Ishikawa (cell line): Measurements from ENCODE around the gene ENOSF1.

Source experiments
- CEBPB ChIP-seq: IDR thresholded peaks from 2 replicates; pipeline ENCODE4 v1.6.1; 2012
- CREB1 ChIP-seq: IDR thresholded peaks from 2 replicates; pipeline ENCODE4 v1.6.1; 2012; ENCODE audit warnings: low read depth
- EGR1 ChIP-seq: IDR thresholded peaks from 2 replicates; pipeline ENCODE4 v1.6.1; 2012
- EP300 ChIP-seq: IDR thresholded peaks from 2 replicates; pipeline ENCODE4 v1.6.1; 2012; ENCODE audit warnings: borderline replicate concordance
- NFIC ChIP-seq: IDR thresholded peaks from 2 replicates; pipeline ENCODE4 v1.6.1; 2012
- RAD21 ChIP-seq: IDR thresholded peaks from 2 replicates; pipeline ENCODE4 v1.6.1; 2012; ENCODE audit warnings: low read depth
- TAF1 ChIP-seq: IDR thresholded peaks from 2 replicates; pipeline ENCODE4 v1.6.1; 2012; ENCODE audit warnings: low read depth, mild to moderate bottlenecking
- TCF12 ChIP-seq: IDR thresholded peaks from 2 replicates; pipeline ENCODE4 v1.6.1; 2012; ENCODE audit warnings: low read depth
- YY1 ChIP-seq: IDR thresholded peaks from 2 replicates; pipeline ENCODE4 v1.6.1; 2012; ENCODE audit warnings: low read depth
- ZBTB7A ChIP-seq: IDR thresholded peaks from 2 replicates; pipeline ENCODE4 v1.6.1; 2012; ENCODE audit warnings: low read depth
- TF ChIP-seq, protein P1 (sequence below): IDR thresholded peaks from 2 replicates; pipeline ENCODE4 v1.6.1; 2012; ENCODE audit warnings: low read depth, mild to moderate bottlenecking
- TF ChIP-seq, protein P2 (sequence below): IDR thresholded peaks from 2 replicates; pipeline ENCODE4 v1.6.1; 2012
- TF ChIP-seq, protein P3 (sequence below): IDR thresholded peaks from 2 replicates; pipeline ENCODE4 v1.6.1; 2012

DNA sequence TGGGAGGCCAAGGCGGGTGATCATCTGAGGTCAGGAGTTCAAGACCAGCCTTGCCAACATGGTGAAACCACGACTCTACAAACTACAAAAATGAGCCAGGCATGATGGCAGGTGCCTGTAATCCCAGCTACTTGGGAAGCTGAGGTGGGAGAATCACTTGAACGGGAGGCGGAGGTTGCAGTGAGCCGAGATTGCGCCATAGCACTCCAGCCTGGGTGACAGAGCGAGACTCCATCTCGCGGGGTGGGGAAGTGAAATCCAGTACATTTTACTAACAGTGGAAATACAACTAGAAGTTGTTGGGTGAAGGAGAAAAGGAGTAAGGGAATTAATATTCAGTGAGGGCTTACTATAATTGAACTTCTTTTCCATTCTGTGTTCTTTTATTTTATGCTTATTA is 13.2 kb upstream of the ENOSF1 start:
- TF ChIP-seq TAF1, result no peak
- no peak for TF ChIP-seq CEBPB
- TF ChIP-seq YY1, result no peak
- TF ChIP-seq EP300, result no peak
- no peak for TF ChIP-seq RAD21
- TF ChIP-seq, protein P1, sequence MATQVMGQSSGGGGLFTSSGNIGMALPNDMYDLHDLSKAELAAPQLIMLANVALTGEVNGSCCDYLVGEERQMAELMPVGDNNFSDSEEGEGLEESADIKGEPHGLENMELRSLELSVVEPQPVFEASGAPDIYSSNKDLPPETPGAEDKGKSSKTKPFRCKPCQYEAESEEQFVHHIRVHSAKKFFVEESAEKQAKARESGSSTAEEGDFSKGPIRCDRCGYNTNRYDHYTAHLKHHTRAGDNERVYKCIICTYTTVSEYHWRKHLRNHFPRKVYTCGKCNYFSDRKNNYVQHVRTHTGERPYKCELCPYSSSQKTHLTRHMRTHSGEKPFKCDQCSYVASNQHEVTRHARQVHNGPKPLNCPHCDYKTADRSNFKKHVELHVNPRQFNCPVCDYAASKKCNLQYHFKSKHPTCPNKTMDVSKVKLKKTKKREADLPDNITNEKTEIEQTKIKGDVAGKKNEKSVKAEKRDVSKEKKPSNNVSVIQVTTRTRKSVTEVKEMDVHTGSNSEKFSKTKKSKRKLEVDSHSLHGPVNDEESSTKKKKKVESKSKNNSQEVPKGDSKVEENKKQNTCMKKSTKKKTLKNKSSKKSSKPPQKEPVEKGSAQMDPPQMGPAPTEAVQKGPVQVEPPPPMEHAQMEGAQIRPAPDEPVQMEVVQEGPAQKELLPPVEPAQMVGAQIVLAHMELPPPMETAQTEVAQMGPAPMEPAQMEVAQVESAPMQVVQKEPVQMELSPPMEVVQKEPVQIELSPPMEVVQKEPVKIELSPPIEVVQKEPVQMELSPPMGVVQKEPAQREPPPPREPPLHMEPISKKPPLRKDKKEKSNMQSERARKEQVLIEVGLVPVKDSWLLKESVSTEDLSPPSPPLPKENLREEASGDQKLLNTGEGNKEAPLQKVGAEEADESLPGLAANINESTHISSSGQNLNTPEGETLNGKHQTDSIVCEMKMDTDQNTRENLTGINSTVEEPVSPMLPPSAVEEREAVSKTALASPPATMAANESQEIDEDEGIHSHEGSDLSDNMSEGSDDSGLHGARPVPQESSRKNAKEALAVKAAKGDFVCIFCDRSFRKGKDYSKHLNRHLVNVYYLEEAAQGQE, result no peak
- TF ChIP-seq, protein P2, sequence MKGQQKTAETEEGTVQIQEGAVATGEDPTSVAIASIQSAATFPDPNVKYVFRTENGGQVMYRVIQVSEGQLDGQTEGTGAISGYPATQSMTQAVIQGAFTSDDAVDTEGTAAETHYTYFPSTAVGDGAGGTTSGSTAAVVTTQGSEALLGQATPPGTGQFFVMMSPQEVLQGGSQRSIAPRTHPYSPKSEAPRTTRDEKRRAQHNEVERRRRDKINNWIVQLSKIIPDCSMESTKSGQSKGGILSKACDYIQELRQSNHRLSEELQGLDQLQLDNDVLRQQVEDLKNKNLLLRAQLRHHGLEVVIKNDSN, result no peak
- TF ChIP-seq EGR1, result no peak
- no peak for TF ChIP-seq CREB1
- TF ChIP-seq, protein P3, sequence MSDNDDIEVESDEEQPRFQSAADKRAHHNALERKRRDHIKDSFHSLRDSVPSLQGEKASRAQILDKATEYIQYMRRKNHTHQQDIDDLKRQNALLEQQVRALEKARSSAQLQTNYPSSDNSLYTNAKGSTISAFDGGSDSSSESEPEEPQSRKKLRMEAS, result no peak
- TF ChIP-seq TCF12, result no peak
- no peak for TF ChIP-seq NFIC
- TF ChIP-seq ZBTB7A, result no peak
